Heart left ventricle (tissue), 16 donors: Measurements from ENCODE around the gene P2RY14. TPM values are rescaled to one million over a fixed set of nuclear protein-coding genes. Genes with fewer than 3 reads are reported as not detected.

ENCODE experiments used
- ATAC-seq, 4 donors: fragments of 200-7000 bp; cut with Tn5 transposase; one replicate each; pipeline ENCODE4 v1.9.1; 2020 to 2022; ENCODE audit warnings: moderate library complexity in 4 of 4, mild to moderate bottlenecking in 3 of 4, moderate number of reproducible peaks in 1 of 4
- DNase-seq, 5 donors: peaks; one replicate each; pipeline ENCODE4 v3.0.0-alpha.2; 2020
- H3K27ac ChIP-seq, 12 donors: fragments of 200-600 bp; sonication (generic) in 4 of 12; one replicate each; pipeline versions ENCODE4 v1.5.0 to v1.8.0; 2016 to 2022; ENCODE audit warnings: mild to moderate bottlenecking in 2 of 12
- H3K27me3 ChIP-seq, 9 donors: fragments of 200-600 bp; sonication (generic) in 2 of 9; one replicate each; pipeline versions ENCODE4 v1.5.1 to v1.8.0; 2016 to 2022; ENCODE audit warnings: mild to moderate bottlenecking in 3 of 9
- H3K36me3 ChIP-seq, 9 donors: fragments of 200-600 bp; sonication (generic) in 2 of 9; one replicate each; pipeline versions ENCODE4 v1.5.0 to v1.8.0; 2018 to 2022; ENCODE audit warnings: mild to moderate bottlenecking in 2 of 9
- H3K4me1 ChIP-seq, 12 donors: fragments of 200-600 bp; sonication (generic) in 4 of 12; one replicate each; pipeline versions ENCODE4 v1.5.0 to v1.8.0; 2016 to 2022; ENCODE audit warnings: mild to moderate bottlenecking in 3 of 12
- H3K4me3 ChIP-seq, 12 donors: fragments of 200-600 bp; sonication (generic) in 4 of 12; one replicate each; pipeline versions ENCODE4 v1.5.0 to v1.8.0; 2017 to 2022; ENCODE audit warnings: mild to moderate bottlenecking in 9 of 12, moderate library complexity in 4 of 12
- H3K9me3 ChIP-seq, 12 donors: fragments of 200-600 bp; sonication (generic) in 4 of 12; one replicate each; pipeline versions ENCODE4 v1.5.0 to v1.8.0; 2016 to 2022; ENCODE audit warnings: mild to moderate bottlenecking in 1 of 12
- POLR2A ChIP-seq, 2 donors: fragments of 450-650 bp; IDR thresholded peaks; one replicate each; pipeline ENCODE4 v1.6.1; 2017; ENCODE audit warnings: antibody characterized with exemption in 2 of 2, mild to moderate bottlenecking in 2 of 2, moderate library complexity in 2 of 2
- WGBS, 4 donors: extraction: QIAGEN DNeasy Blood & Tissue Kit in 2 of 4; methylation state at CpG; one replicate each; pipeline versions ENCODE4 v1.1.5 to v1.1.7; 2013 to 2018; 5-methylcytosine and 5-hydroxymethylcytosine counted together
- intact Hi-C, 10 donors: fragments of 100-400 bp; cut with DNase I; formaldehyde crosslinking; loops; one replicate each; pipeline versions ENCODE4 v1.11.1 to v1.14.2; 2022
- long read RNA-seq, 3 donors: library from polyadenylated mRNA; unstranded; transcript quantifications; one replicate each; pipeline ENCODE4 v2.0.0, GENCODE V29; 2020 to 2021
- polyA plus RNA-seq, 2 donors: library from polyadenylated mRNA; stranded (reverse); fragments of 200-250 nt; gene quantifications; one replicate each; pipeline ENCODE4 v1.2.3, GENCODE V29; 2013
- total RNA-seq, 9 donors: library from RNA; depleted of rRNA in 2 of 9; stranded (reverse); fragments of >200 nt in 2 of 9; fragmentation: NEBNext Ultra II Directional in 3 of 9; extraction: Animal tissue kit (Norgen Biotek cat#: 25700) in 3 of 9; gene quantifications; one replicate each; pipeline versions ENCODE4 v1.1.0 to v1.2.4, GENCODE V29; 2016 to 2023
- TF ChIP-seq, protein P1 (sequence below), 12 donors: fragments of 200-600 bp; sonication (generic) in 4 of 12; IDR thresholded peaks; one replicate each; pipeline versions ENCODE4 v1.5.0 to v1.8.0; 2018 to 2022; ENCODE audit warnings: antibody characterized with exemption in 12 of 12, mild to moderate bottlenecking in 5 of 12
- donor health status: ischemic (EF 13 %, LVEDD 7.1; RV severe dilation, severe dysfunction).
- donor health status: healthy with polysubstance abuse.
- donor health status: DM: no; HTN: yes; CAD: no.
- donor health status: DM: no; HTN: no; CAD: no.
- donor health status: ischemic (EF 25% LVEDD 6.9; RV normal size, moderate dysfunction).
- donor health status: ischemic (EF 25% LVEDD 5.7; RV mildly dilated, moderate dysfunction).
- donor health status: healthy.
- donor health status: DM: yes; HTN: yes; CAD: no.
- donor health status: ischemic (EF 35%, LVEDD 5.7; RV mildly dilated, moderate dysfunction).
- donor health status: nonischemic (EF 11% LVEDD 7.7; RV severe dilation, severe dysfunction).
- donor health status: DM: yes; HTN: yes; CAD: no.
- donor health status: PGD.
- donor health status: ischemic (EF 29% LVEDD 5.4; RV normal size, mild dysfunction).
- donor health status: nonischemic (EF 23%, LVEDD 6.1; RV moderate dilation, normal function).

The P2RY14 gene
- total RNA-seq, result 1 to 10 TPM; 1.9 to 8.4 (median 4.1) TPM
- 1 to 10 TPM in 1 of 2 donors, under 1 TPM in 1; 0.75 to 2.9 TPM for polyA plus RNA-seq
- long read RNA-seq, donor 1, partial matches to known transcripts, result 0 of 1 reads
- long read RNA-seq, donor 1, other reads (novel, unspliced or antisense), result 1 of 1 reads
- long read RNA-seq, donor 2, partial matches to known transcripts, result 1 of 6 reads
- long read RNA-seq, donor 2, other reads (novel, unspliced or antisense), result 2 of 6 reads
- long read RNA-seq, donor 3, result 0 reads

DNA sequence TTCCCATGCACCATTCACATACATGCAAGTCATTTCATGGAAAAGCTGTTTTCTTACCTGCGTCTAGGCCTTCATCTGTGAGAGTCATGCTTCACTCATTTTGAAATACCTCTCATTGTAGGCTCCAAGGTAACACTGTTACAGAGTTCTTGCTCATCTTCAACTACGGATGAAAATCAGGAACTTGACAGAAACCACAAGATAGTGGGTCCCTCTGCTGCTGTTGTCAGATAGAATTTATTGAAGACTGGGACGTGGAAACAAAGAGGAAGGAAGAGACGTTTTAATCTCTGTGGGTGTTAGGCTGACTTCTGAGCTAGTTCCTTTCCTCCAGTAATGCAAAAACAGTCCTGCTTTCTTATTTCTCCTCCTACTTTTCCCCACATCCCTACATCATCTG lies at the start of gene P2RY14:
Gene P2RY14 (minus strand): TSS at position 313 of the 400 bp plus-strand sequence. CDS start 64,226 bp downstream, outside the sequence.
- intact Hi-C loops, result no loop called here
- H3K27ac ChIP-seq, result peak within 1 kb of the TSS in 11 of 12 donors; percentile 7 to 78 (median 39)
- H3K4me3 ChIP-seq, result peak within 1 kb of the TSS in 10 of 12 donors; percentile 7 to 49 (median 36)

DNA sequence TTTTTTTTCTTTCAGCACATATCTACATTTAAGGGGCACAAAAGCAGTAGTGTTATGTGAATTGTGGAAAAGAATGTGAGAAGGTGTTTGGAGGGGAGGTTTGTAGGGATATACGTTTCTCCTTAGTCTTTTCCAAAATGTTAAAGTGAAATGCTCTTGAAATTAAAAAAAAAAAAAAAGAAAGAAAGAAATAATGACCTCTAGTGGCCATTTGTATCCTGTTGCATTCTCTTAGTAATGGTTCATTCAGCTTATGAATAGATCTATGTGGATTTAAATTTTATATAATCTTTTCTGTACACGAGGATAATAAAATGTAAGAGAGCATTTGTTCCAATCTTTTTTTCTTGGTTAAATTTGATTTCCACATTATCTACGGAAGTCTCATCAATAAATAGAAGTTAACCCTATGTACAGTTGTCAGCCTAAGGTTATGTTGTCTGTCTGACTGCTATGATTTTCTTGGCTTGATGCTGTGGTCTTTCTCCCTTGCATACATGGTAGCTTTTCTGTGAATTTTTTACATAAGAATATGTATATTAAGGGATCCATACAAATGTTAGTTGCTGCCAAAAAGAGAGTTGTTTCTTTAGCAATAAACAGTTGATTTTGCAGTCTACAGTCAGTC lies 49.3 kb upstream of the P2RY14 start:
- H3K4me1 ChIP-seq, result peaks cover 0 to 41% (median 0%) of the 10 kb centered on the region in 12 donors
- peak in 1 of 4 donors; percentile 51 for ATAC-seq
- WGBS, 4 donors, result 18 to 27% (median 24%) methylated on average over 3 of the region's 3 CpGs
- no peak for DNase-seq
- no peaks in the 10 kb centered on the region for H3K36me3 ChIP-seq
- peak overlapping the region in 8 of 12 donors; percentile 6 to 56 (median 24) for H3K4me3 ChIP-seq
- no peaks in the 10 kb centered on the region for H3K27me3 ChIP-seq
- peak overlapping the region in 2 of 12 donors; percentile 20 to 72 for H3K27ac ChIP-seq
- TF ChIP-seq POLR2A (IDR thresholded peaks at IDR 0.05), result no peak
- TF ChIP-seq, protein P1, sequence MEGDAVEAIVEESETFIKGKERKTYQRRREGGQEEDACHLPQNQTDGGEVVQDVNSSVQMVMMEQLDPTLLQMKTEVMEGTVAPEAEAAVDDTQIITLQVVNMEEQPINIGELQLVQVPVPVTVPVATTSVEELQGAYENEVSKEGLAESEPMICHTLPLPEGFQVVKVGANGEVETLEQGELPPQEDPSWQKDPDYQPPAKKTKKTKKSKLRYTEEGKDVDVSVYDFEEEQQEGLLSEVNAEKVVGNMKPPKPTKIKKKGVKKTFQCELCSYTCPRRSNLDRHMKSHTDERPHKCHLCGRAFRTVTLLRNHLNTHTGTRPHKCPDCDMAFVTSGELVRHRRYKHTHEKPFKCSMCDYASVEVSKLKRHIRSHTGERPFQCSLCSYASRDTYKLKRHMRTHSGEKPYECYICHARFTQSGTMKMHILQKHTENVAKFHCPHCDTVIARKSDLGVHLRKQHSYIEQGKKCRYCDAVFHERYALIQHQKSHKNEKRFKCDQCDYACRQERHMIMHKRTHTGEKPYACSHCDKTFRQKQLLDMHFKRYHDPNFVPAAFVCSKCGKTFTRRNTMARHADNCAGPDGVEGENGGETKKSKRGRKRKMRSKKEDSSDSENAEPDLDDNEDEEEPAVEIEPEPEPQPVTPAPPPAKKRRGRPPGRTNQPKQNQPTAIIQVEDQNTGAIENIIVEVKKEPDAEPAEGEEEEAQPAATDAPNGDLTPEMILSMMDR (IDR thresholded peaks at IDR 0.05), result peak; percentile 42 to 72 (median 60)
- H3K9me3 ChIP-seq, result no peaks in the 10 kb centered on the region
- intact Hi-C loops, result loop anchor here in 3 of 10 donors (2.0 to 5.0 kb wide), 3 partner anchors 100 to 160 kb away; no protein-coding TSS in a partner anchor

More for the DNA sequence above, at the start of gene P2RY14:
- Histone ChIP-seq H3K4me1 (peaks cover 0 to 53% (median 0%) of the 10 kb centered on the region in 12 donors), H3K9me3 (no peaks in the 10 kb centered on the region), H3K27me3 (no peaks in the 10 kb centered on the region), H3K36me3 (no peaks in the 10 kb centered on the region)
- peak in 1 of 4 donors; percentile 31 for ATAC-seq
- TF ChIP-seq, protein P1 (IDR thresholded peaks at IDR 0.05), result no peak
- no peak for TF ChIP-seq POLR2A (IDR thresholded peaks at IDR 0.05)
- WGBS, 4 donors, result 51 to 62% (median 55%) methylated on average over 4 of the region's 4 CpGs
- no peak for DNase-seq

DNA sequence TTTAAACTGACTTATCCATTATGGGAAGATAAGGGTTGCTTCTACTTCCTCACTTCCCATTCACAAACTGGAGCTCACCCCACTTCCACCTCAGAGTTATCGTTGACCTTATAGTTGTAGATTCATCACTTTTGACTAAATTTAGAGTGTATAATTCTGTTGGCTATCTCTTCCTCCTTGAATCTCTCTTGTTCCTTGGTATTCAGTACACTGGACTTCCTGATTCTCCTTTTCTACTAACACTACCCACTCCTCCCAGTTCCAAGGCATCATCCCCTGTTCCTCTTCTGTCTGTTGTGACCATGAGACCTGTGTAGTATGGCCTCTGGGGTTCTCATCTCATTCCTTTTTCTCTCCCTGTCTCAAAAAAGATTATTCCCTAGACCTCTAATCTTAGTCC lies 44.2 kb upstream of the P2RY14 start:
- Histone ChIP-seq H3K27me3 (no peaks in the 10 kb centered on the region), H3K9me3 (no peaks in the 10 kb centered on the region), H3K4me1 (peaks cover 0 to 36% (median 0%) of the 10 kb centered on the region in 12 donors), H3K36me3 (no peaks in the 10 kb centered on the region), H3K27ac (peak overlapping the region in 1 of 12 donors; percentile 39), H3K4me3 (no peak overlapping the region)
- intact Hi-C loops, result no loop called here
- TF ChIP-seq POLR2A (IDR thresholded peaks at IDR 0.05), result no peak
- TF ChIP-seq, protein P1 (IDR thresholded peaks at IDR 0.05), result no peak
- 72 to 92% (median 88%) methylated on average over 1 of the region's 1 CpG for WGBS, 4 donors
- DNase-seq, result no peak
- ATAC-seq, result no peak

DNA sequence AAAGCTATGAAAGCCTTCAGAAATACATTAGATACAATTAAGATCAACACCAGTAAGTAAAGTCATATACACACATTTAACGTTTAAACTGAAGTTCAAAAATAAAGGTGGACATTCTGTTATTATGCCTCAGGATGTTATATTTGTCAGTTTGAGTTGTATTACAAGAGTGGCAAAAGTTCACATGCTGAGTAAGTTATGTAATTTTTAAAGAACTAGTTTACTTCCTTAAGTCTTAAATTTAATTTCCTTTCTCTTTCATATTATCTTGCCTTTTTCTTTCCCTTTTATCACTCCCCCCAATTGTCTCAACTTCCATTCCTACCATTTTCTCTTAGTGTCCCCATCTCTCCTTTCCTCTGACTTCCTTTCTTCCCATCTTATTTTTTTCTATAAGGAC lies 43.2 kb upstream of the P2RY14 start:
- H3K36me3 ChIP-seq, result no peaks in the 10 kb centered on the region

More for the DNA sequence above, 43.2 kb upstream of the P2RY14 start:
- DNase-seq, result no peak
- WGBS, 4 donors, result 77 to 84% (median 78%) methylated on average over 1 of the region's 1 CpG
- H3K9me3 ChIP-seq, result no peaks in the 10 kb centered on the region
- no peaks in the 10 kb centered on the region for H3K27me3 ChIP-seq
- intact Hi-C loops, result no loop called here
- no peak for ATAC-seq
- H3K4me1 ChIP-seq, result peaks cover 0 to 28% (median 0%) of the 10 kb centered on the region in 12 donors
- H3K4me3 ChIP-seq, result no peak overlapping the region
- H3K27ac ChIP-seq, result no peak overlapping the region
- TF ChIP-seq, protein P1 (IDR thresholded peaks at IDR 0.05), result no peak
